ENCODE results near the gene BPI.

Gene BPI

GRCh38 chr20:38325167-38325566 is 21.2 kb downstream of the BPI start:
- no peak overlapping the region for H3K27ac ChIP-seq (ENCODE audit: low read depth, low read length)
- no peaks in the 10 kb centered on the region for H3K4me1 ChIP-seq (ENCODE audit: control insufficient read depth in 5 of 5, insufficient read depth in 5 of 5, low read length in 5 of 5)
- H3K27me3 ChIP-seq (ENCODE audit: control insufficient read depth in 5 of 5, insufficient read depth in 4 of 5, low read length in 5 of 5): peaks cover 0 to 8% (median 0%) of the 10 kb centered on the region in 5 donors
- peaks cover 0 to 6% (median 2%) of the 10 kb centered on the region in 5 donors for H3K9me3 ChIP-seq (ENCODE audit: control insufficient read depth in 5 of 5, low read length in 5 of 5)
- no peaks in the 10 kb centered on the region for H3K36me3 ChIP-seq (ENCODE audit: control insufficient read depth in 5 of 5, insufficient read depth in 5 of 5, low read length in 5 of 5)
- H3K9ac ChIP-seq (ENCODE audit: low read length in 5 of 5): no peak overlapping the region
- H3K4me3 ChIP-seq (ENCODE audit: low read depth in 1 of 5, low read length in 5 of 5): no peak overlapping the region

DNA sequence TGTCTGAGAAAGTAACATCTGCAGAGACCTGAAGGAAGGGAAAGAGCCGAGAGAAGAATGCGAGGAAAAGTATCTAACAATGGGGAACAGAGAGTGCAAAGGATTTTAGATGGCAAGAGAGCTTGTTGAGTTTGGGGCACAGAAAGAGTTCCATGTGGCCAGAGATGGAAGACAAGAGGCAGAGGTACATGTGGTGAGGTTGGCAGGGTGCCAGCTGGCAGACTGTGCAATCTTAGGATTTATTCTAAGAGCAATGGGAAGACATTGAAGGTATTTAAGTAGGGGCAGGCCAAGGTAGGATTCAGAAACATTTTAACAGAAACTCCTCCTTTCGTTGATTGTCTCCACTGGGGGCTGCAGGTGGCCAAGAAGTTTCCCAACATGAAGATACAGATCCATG is 21.9 kb downstream of the BPI start:
- Histone ChIP-seq H3K36me3 (ENCODE audit: control insufficient read depth in 5 of 5, insufficient read depth in 5 of 5, low read length in 5 of 5) (no peaks in the 10 kb centered on the region), H3K4me1 (ENCODE audit: control insufficient read depth in 5 of 5, insufficient read depth in 5 of 5, low read length in 5 of 5) (no peaks in the 10 kb centered on the region), H3K9me3 (ENCODE audit: control insufficient read depth in 5 of 5, low read length in 5 of 5) (peaks cover 0 to 6% (median 2%) of the 10 kb centered on the region in 5 donors), H3K27ac (ENCODE audit: low read depth, low read length) (no peak overlapping the region), H3K9ac (ENCODE audit: low read length in 5 of 5) (no peak overlapping the region), H3K27me3 (ENCODE audit: control insufficient read depth in 5 of 5, insufficient read depth in 4 of 5, low read length in 5 of 5) (peaks cover 0 to 8% (median 0%) of the 10 kb centered on the region in 5 donors), H3K4me3 (ENCODE audit: low read depth in 1 of 5, low read length in 5 of 5) (no peak overlapping the region)

DNA sequence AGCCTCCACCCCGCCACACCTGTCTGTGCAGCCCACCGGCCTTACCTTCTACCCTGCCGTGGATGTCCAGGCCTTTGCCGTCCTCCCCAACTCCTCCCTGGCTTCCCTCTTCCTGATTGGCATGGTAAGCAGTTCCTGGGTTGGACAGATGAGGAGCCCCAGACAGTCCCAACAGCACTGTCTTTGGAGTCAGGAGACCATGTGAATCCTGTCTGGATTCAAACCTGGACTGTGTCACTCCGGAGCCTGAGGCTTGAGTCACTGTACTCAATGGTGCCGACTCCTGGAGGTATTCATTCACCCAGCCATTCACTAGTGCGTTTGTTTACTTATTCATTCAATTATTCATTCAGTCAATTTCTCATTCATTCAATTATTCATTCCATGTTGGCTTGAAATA is 22.4 kb downstream of the BPI start:
- H3K36me3 ChIP-seq (ENCODE audit: control insufficient read depth in 5 of 5, insufficient read depth in 5 of 5, low read length in 5 of 5): no peaks in the 10 kb centered on the region
- no peak overlapping the region for H3K9ac ChIP-seq (ENCODE audit: low read length in 5 of 5)
- no peak overlapping the region for H3K4me3 ChIP-seq (ENCODE audit: low read depth in 1 of 5, low read length in 5 of 5)
- H3K27me3 ChIP-seq (ENCODE audit: control insufficient read depth in 5 of 5, insufficient read depth in 4 of 5, low read length in 5 of 5): peaks cover 0 to 8% (median 0%) of the 10 kb centered on the region in 5 donors
- H3K27ac ChIP-seq (ENCODE audit: low read depth, low read length): no peak overlapping the region
- H3K9me3 ChIP-seq (ENCODE audit: control insufficient read depth in 5 of 5, low read length in 5 of 5): peaks cover 0 to 6% (median 2%) of the 10 kb centered on the region in 5 donors
- H3K4me1 ChIP-seq (ENCODE audit: control insufficient read depth in 5 of 5, insufficient read depth in 5 of 5, low read length in 5 of 5): no peaks in the 10 kb centered on the region

DNA sequence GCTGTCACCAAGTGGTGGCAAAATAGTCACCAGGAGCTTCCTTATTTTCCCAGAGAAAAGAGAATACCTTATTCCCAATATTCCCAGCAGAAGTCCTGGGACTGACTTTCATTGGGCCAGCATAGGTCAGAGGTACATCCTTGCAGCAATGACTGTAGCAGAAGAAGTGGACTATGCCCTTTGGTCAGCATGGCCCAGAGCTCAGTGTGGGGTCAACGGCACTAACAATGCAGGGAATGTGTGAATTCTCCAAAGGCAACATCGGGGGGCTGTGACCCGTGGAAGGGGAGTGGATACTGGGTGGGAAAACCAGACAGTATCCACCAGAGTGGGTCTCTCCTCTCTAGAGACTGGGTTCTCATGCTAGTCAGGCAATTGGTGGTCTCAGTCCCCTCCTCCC is 26.7 kb downstream of the BPI start:
- Histone ChIP-seq H3K4me3 (ENCODE audit: low read depth in 1 of 5, low read length in 5 of 5) (no peak overlapping the region), H3K27me3 (ENCODE audit: control insufficient read depth in 5 of 5, insufficient read depth in 4 of 5, low read length in 5 of 5) (peaks cover 0 to 8% (median 0%) of the 10 kb centered on the region in 5 donors), H3K9me3 (ENCODE audit: control insufficient read depth in 5 of 5, low read length in 5 of 5) (peaks cover 0 to 6% (median under 1%) of the 10 kb centered on the region in 5 donors), H3K4me1 (ENCODE audit: control insufficient read depth in 5 of 5, insufficient read depth in 5 of 5, low read length in 5 of 5) (no peaks in the 10 kb centered on the region), H3K36me3 (ENCODE audit: control insufficient read depth in 5 of 5, insufficient read depth in 5 of 5, low read length in 5 of 5) (no peaks in the 10 kb centered on the region), H3K27ac (ENCODE audit: low read depth, low read length) (no peak overlapping the region), H3K9ac (ENCODE audit: low read length in 5 of 5) (no peak overlapping the region)

DNA sequence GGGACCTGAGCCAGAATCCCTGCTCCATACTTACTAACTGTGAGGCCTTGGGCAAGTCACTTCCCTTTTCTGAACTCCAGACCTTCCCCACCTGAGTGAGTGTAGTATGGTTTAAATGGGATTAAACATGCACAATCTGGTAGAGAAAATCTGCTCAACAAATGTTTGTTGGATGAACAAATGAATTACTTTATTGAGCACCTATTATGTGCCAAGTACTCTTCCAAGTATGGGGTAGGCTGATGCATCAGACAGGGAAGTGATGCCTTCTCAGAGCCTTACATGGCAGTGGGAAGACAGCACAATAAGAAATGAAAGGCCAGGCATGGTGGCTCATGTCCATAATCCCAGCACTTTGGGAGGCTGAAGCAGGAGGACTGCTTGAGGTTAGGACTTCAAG is 27.3 kb downstream of the BPI start:
- peaks cover 0 to 8% (median 0%) of the 10 kb centered on the region in 5 donors for H3K27me3 ChIP-seq (ENCODE audit: control insufficient read depth in 5 of 5, insufficient read depth in 4 of 5, low read length in 5 of 5)
- no peak overlapping the region for H3K9ac ChIP-seq (ENCODE audit: low read length in 5 of 5)
- no peak overlapping the region for H3K27ac ChIP-seq (ENCODE audit: low read depth, low read length)
- no peak overlapping the region for H3K4me3 ChIP-seq (ENCODE audit: low read depth in 1 of 5, low read length in 5 of 5)
- H3K4me1 ChIP-seq (ENCODE audit: control insufficient read depth in 5 of 5, insufficient read depth in 5 of 5, low read length in 5 of 5): no peaks in the 10 kb centered on the region
- no peaks in the 10 kb centered on the region for H3K36me3 ChIP-seq (ENCODE audit: control insufficient read depth in 5 of 5, insufficient read depth in 5 of 5, low read length in 5 of 5)
- H3K9me3 ChIP-seq (ENCODE audit: control insufficient read depth in 5 of 5, low read length in 5 of 5): no peaks in the 10 kb centered on the region

- no peak overlapping the region for H3K9ac ChIP-seq (ENCODE audit: low read length in 5 of 5)
- H3K36me3 ChIP-seq (ENCODE audit: control insufficient read depth in 5 of 5, insufficient read depth in 5 of 5, low read length in 5 of 5): no peaks in the 10 kb centered on the region
- H3K27me3 ChIP-seq (ENCODE audit: control insufficient read depth in 5 of 5, insufficient read depth in 4 of 5, low read length in 5 of 5): peaks cover 0 to 8% (median 0%) of the 10 kb centered on the region in 5 donors
- peaks cover 0 to 5% (median 2%) of the 10 kb centered on the region in 5 donors for H3K4me1 ChIP-seq (ENCODE audit: control insufficient read depth in 5 of 5, insufficient read depth in 5 of 5, low read length in 5 of 5)
- no peak overlapping the region for H3K4me3 ChIP-seq (ENCODE audit: low read depth in 1 of 5, low read length in 5 of 5)
- H3K27ac ChIP-seq (ENCODE audit: low read depth, low read length): no peak overlapping the region
- H3K9me3 ChIP-seq (ENCODE audit: control insufficient read depth in 5 of 5, low read length in 5 of 5): no peaks in the 10 kb centered on the region
Observed at GRCh38 chr20:38331814-38332213, 27.9 kb downstream of the BPI start.

GRCh38 chr20:38334016-38334415 is 30.1 kb downstream of the BPI start:
- Histone ChIP-seq H3K4me3 (ENCODE audit: low read depth in 1 of 5, low read length in 5 of 5) (no peak overlapping the region), H3K4me1 (ENCODE audit: control insufficient read depth in 5 of 5, insufficient read depth in 5 of 5, low read length in 5 of 5) (peaks cover 0 to 8% (median 4%) of the 10 kb centered on the region in 5 donors), H3K36me3 (ENCODE audit: control insufficient read depth in 5 of 5, insufficient read depth in 5 of 5, low read length in 5 of 5) (no peaks in the 10 kb centered on the region), H3K27me3 (ENCODE audit: control insufficient read depth in 5 of 5, insufficient read depth in 4 of 5, low read length in 5 of 5) (peaks cover 0 to 4% (median 0%) of the 10 kb centered on the region in 5 donors), H3K27ac (ENCODE audit: low read depth, low read length) (no peak overlapping the region), H3K9ac (ENCODE audit: low read length in 5 of 5) (no peak overlapping the region), H3K9me3 (ENCODE audit: control insufficient read depth in 5 of 5, low read length in 5 of 5) (peaks cover 0 to 9% (median 8%) of the 10 kb centered on the region in 5 donors)

DNA sequence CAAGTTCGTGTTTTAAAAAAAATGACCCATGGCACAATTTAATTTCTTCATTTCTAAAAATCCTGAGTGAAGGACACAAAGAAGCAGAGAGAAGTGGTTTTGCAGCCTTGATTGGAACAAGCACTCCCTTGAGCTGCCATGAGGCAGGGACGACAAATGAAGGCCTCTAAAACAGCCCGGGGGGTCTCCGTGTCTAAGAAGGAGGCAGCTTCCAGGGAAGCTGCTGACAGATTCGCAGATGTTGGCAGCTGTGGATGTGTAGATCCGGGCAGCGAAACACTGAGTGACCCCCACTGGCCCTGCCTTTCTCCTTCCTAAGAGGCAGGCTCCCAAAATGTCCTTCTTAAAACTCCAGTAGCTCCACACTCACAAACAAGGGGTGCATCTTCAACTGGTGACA is 32.8 kb downstream of the BPI start:
- Histone ChIP-seq H3K36me3 (ENCODE audit: control insufficient read depth in 5 of 5, insufficient read depth in 5 of 5, low read length in 5 of 5) (no peaks in the 10 kb centered on the region), H3K9ac (ENCODE audit: low read length in 5 of 5) (no peak overlapping the region), H3K27ac (ENCODE audit: low read depth, low read length) (no peak overlapping the region), H3K27me3 (ENCODE audit: control insufficient read depth in 5 of 5, insufficient read depth in 4 of 5, low read length in 5 of 5) (peaks cover 0 to 2% (median 0%) of the 10 kb centered on the region in 5 donors), H3K4me3 (ENCODE audit: low read depth in 1 of 5, low read length in 5 of 5) (no peak overlapping the region), H3K4me1 (ENCODE audit: control insufficient read depth in 5 of 5, insufficient read depth in 5 of 5, low read length in 5 of 5) (peaks cover 0 to 12% (median 6%) of the 10 kb centered on the region in 5 donors), H3K9me3 (ENCODE audit: control insufficient read depth in 5 of 5, low read length in 5 of 5) (peaks cover 0 to 9% (median 8%) of the 10 kb centered on the region in 5 donors)

DNA sequence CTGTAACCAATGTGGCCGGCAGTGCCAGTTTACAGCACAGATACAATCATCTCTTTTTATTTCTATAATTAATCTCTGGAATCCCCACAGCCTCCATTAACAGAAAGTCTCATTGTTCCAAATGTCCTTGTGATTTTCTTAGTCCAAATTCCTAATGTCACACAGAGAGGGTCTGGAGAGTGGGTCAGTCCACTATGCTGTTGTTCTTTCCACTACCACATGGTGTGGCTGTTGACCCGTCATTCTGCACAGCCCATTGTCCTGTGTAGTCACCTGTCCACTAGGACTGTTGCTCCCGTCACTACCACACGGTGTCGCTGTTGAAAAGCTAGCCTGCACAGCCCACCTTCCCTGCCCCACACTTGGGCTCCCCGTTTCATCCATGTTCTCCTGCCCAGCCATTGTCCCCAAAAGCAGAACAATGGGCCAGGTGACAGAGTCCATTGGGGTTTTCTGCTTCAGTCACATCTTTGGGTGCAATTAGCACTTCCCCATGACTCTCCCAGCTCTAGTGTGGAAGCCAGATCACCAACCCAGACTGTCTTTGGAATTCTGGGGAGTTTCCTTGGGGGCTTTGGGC is 33.7 kb downstream of the BPI start:
- H3K36me3 ChIP-seq (ENCODE audit: control insufficient read depth in 5 of 5, insufficient read depth in 5 of 5, low read length in 5 of 5): no peaks in the 10 kb centered on the region
- H3K4me1 ChIP-seq (ENCODE audit: control insufficient read depth in 5 of 5, insufficient read depth in 5 of 5, low read length in 5 of 5): peaks cover 0 to 12% (median 6%) of the 10 kb centered on the region in 5 donors
- peaks cover 0 to 9% (median 8%) of the 10 kb centered on the region in 5 donors for H3K9me3 ChIP-seq (ENCODE audit: control insufficient read depth in 5 of 5, low read length in 5 of 5)
- no peak overlapping the region for H3K4me3 ChIP-seq (ENCODE audit: low read depth in 1 of 5, low read length in 5 of 5)
- peaks cover 0 to 2% (median 0%) of the 10 kb centered on the region in 5 donors for H3K27me3 ChIP-seq (ENCODE audit: control insufficient read depth in 5 of 5, insufficient read depth in 4 of 5, low read length in 5 of 5)
- no peak overlapping the region for H3K27ac ChIP-seq (ENCODE audit: low read depth, low read length)
- H3K9ac ChIP-seq (ENCODE audit: low read length in 5 of 5): no peak overlapping the region

GRCh38 chr20:38338849-38339520 is 35.0 kb downstream of the BPI start:
- Histone ChIP-seq H3K27me3 (ENCODE audit: control insufficient read depth in 5 of 5, insufficient read depth in 4 of 5, low read length in 5 of 5) (peaks cover 0 to 2% (median 0%) of the 10 kb centered on the region in 5 donors), H3K4me1 (ENCODE audit: control insufficient read depth in 5 of 5, insufficient read depth in 5 of 5, low read length in 5 of 5) (peaks cover 0 to 25% (median 20%) of the 10 kb centered on the region in 5 donors), H3K27ac (ENCODE audit: low read depth, low read length) (no peak overlapping the region), H3K9ac (ENCODE audit: low read length in 5 of 5) (no peak overlapping the region), H3K4me3 (ENCODE audit: low read depth in 1 of 5, low read length in 5 of 5) (no peak overlapping the region), H3K9me3 (ENCODE audit: control insufficient read depth in 5 of 5, low read length in 5 of 5) (peaks cover 0 to 9% (median 8%) of the 10 kb centered on the region in 5 donors), H3K36me3 (ENCODE audit: control insufficient read depth in 5 of 5, insufficient read depth in 5 of 5, low read length in 5 of 5) (no peaks in the 10 kb centered on the region)
